ENCODE data around the gene C2orf49.

Gene C2orf49

GRCh38 chr2:105396254-105397024 lies 59.1 kb downstream of the C2orf49 start:
- Histone ChIP-seq H3K9ac (no peak overlapping the region), H3K79me2 (no peaks in the 10 kb centered on the region), H3K4me3 (ENCODE audit: low read depth, low read length) (no peak overlapping the region), H2AFZ (no peak overlapping the region), H3K27me3 (ENCODE audit: control insufficient read depth, insufficient read depth, low read length) (peaks cover 2% of the 10 kb centered on the region), H3K4me2 (ENCODE audit: low read length) (no peak overlapping the region), H3K9me3 (ENCODE audit: control insufficient read depth, low read length) (no peaks in the 10 kb centered on the region), H3K36me3 (ENCODE audit: control insufficient read depth, insufficient read depth, low read length) (no peaks in the 10 kb centered on the region), H3K4me1 (no peaks in the 10 kb centered on the region), H3K27ac (no peak overlapping the region)
- no peak for TF ChIP-seq CTCF (IDR thresholded peaks at IDR 0.05)

GRCh38 chr2:105397025-105397722 lies 59.8 kb downstream of the C2orf49 start:
- Histone ChIP-seq H3K9me3 (ENCODE audit: control insufficient read depth, low read length) (no peaks in the 10 kb centered on the region), H3K79me2 (no peaks in the 10 kb centered on the region), H3K4me1 (no peaks in the 10 kb centered on the region), H3K27me3 (ENCODE audit: control insufficient read depth, insufficient read depth, low read length) (peaks cover 2% of the 10 kb centered on the region), H3K36me3 (ENCODE audit: control insufficient read depth, insufficient read depth, low read length) (no peaks in the 10 kb centered on the region), H3K4me3 (ENCODE audit: low read depth, low read length) (no peak overlapping the region), H3K9ac (no peak overlapping the region), H2AFZ (no peak overlapping the region), H3K27ac (no peak overlapping the region), H3K4me2 (ENCODE audit: low read length) (no peak overlapping the region)
- TF ChIP-seq CTCF (IDR thresholded peaks at IDR 0.05), result no peak

GRCh38 chr2:105397953-105398335 lies 60.6 kb downstream of the C2orf49 start:
- TF ChIP-seq CTCF (IDR thresholded peaks at IDR 0.05), result no peak
- H2AFZ ChIP-seq, result no peak overlapping the region
- peak overlapping the region; percentile 1 for H3K27ac ChIP-seq
- H3K79me2 ChIP-seq, result no peaks in the 10 kb centered on the region
- no peaks in the 10 kb centered on the region for H3K9me3 ChIP-seq (ENCODE audit: control insufficient read depth, low read length)
- H3K4me3 ChIP-seq (ENCODE audit: low read depth, low read length), result peak overlapping the region; percentile 46
- H3K36me3 ChIP-seq (ENCODE audit: control insufficient read depth, insufficient read depth, low read length), result no peaks in the 10 kb centered on the region
- no peaks in the 10 kb centered on the region for H3K4me1 ChIP-seq
- H3K4me2 ChIP-seq (ENCODE audit: low read length), result no peak overlapping the region
- no peak overlapping the region for H3K9ac ChIP-seq
- H3K27me3 ChIP-seq (ENCODE audit: control insufficient read depth, insufficient read depth, low read length), result peaks cover 2% of the 10 kb centered on the region

GRCh38 chr2:105398336-105399206 lies 61.2 kb downstream of the C2orf49 start, which contains the start of gene FHL2:
TSS of gene FHL2 (minus strand) at chr2:105399051. CDS start at chr2:105386516, 12,535 bp downstream.
- Histone ChIP-seq H3K27ac (peak within 1 kb of the TSS; percentile 1), H3K4me2 (ENCODE audit: low read length) (peak within 1 kb of the TSS; percentile 73), H3K9me3 (ENCODE audit: control insufficient read depth, low read length) (no peaks in the 10 kb centered on the region), H3K4me1 (no peaks in the 10 kb centered on the region), H3K4me3 (ENCODE audit: low read depth, low read length) (peak within 1 kb of the TSS; percentile 46), H2AFZ (peak within 1 kb of the TSS; percentile 41), H3K27me3 (ENCODE audit: control insufficient read depth, insufficient read depth, low read length) (peaks cover 2% of the 10 kb centered on the region), H3K36me3 (ENCODE audit: control insufficient read depth, insufficient read depth, low read length) (no peaks in the 10 kb centered on the region), H3K9ac (no peak within 1 kb of the TSS), H3K79me2 (no peaks in the 10 kb centered on the region)
- TF ChIP-seq CTCF (IDR thresholded peaks at IDR 0.05), result no peak

Measured in parathyroid adenoma (tissue), 2 donors.